Sigmoid colon (tissue), 7 donors: ENCODE data around the gene ABHD12B. TPM values are rescaled to one million over a fixed set of nuclear protein-coding genes. Genes with fewer than 3 reads are reported as not detected.

Source experiments
- DNase-seq: peaks from one replicate; pipeline ENCODE4 v3.0.0-alpha.2; 2019
- H3K27ac ChIP-seq, 4 donors: fragments of 200-600 bp; sonication (generic); one replicate each; pipeline ENCODE4 v1.5.1; 2016 to 2019; ENCODE audit warnings: mild to moderate bottlenecking in 1 of 4
- H3K27me3 ChIP-seq, 3 donors: fragments of 200-600 bp; sonication (generic); one replicate each; pipeline ENCODE4 v1.5.1; 2019; ENCODE audit warnings: mild to moderate bottlenecking in 1 of 3
- H3K36me3 ChIP-seq, 4 donors: fragments of 200-600 bp; sonication (generic); one replicate each; pipeline ENCODE4 v1.5.1; 2016 to 2019
- H3K4me1 ChIP-seq, 4 donors: fragments of 200-600 bp; sonication (generic); one replicate each; pipeline ENCODE4 v1.5.1; 2017 to 2019
- H3K4me3 ChIP-seq, 4 donors: fragments of 200-600 bp; sonication (generic); one replicate each; pipeline ENCODE4 v1.5.1; 2017 to 2019; ENCODE audit warnings: mild to moderate bottlenecking in 2 of 4, moderate library complexity in 1 of 4
- H3K9me3 ChIP-seq, 4 donors: fragments of 200-600 bp in 3 of 4; sonication (generic) in 3 of 4; one replicate each; pipeline versions ENCODE4 v1.5.1 to v1.6.1; 2013 to 2019
- CTCF ChIP-seq, 4 experiments: fragments of 450-650 bp in 3 of 4; fragments of 200-600 bp in 1 of 4; IDR thresholded peaks; one replicate each; pipeline ENCODE4 v1.5.1; 2016 to 2019; ENCODE audit warnings: antibody characterized with exemption in 4 of 4, mild to moderate bottlenecking in 3 of 4, moderate library complexity in 2 of 4
- EP300 ChIP-seq, 4 donors: sonication (generic); formaldehyde crosslinking; IDR thresholded peaks; one replicate each; pipeline ENCODE4 v1.6.1; 2017; ENCODE audit warnings: antibody characterized with exemption in 4 of 4
- POLR2A ChIP-seq, 2 donors: fragments of 450-650 bp; IDR thresholded peaks; one replicate each; pipeline ENCODE4 v1.6.1; 2016; ENCODE audit warnings: antibody characterized with exemption in 2 of 2, mild to moderate bottlenecking in 2 of 2, moderate library complexity in 2 of 2
- POLR2AphosphoS5 ChIP-seq, 4 donors: sonication (generic); formaldehyde crosslinking; IDR thresholded peaks; one replicate each; pipeline ENCODE4 v1.6.1; 2017; ENCODE audit warnings: antibody characterized with exemption in 4 of 4
- WGBS, 2 donors: extraction: QIAGEN DNeasy Blood & Tissue Kit; methylation state at CpG; one replicate each; pipeline ENCODE4 v1.1.7; 2013; 5-methylcytosine and 5-hydroxymethylcytosine counted together
- intact Hi-C: fragments of 100-400 bp; cut with DNase I; formaldehyde crosslinking; loops from one replicate; pipeline ENCODE4 v1.15.1; 2023
- polyA plus RNA-seq, 3 donors: library from polyadenylated mRNA; stranded (reverse); fragments of 200-250 nt; gene quantifications; one replicate each; pipeline ENCODE4 v1.2.3, GENCODE V29; 2013
- total RNA-seq, 4 donors: library from RNA; depleted of rRNA; stranded (reverse); fragments of >200 nt; gene quantifications; one replicate each; pipeline ENCODE4 v1.1.0, GENCODE V29; 2016
- donor health status: healthy with polysubstance abuse.
- donor health status: Bipolar disorder and iron deficiency.
- donor health status: healthy.

The ABHD12B gene
- total and polyA plus RNA-seq, 7 donors: 5.3 to 9.3 (median 6.0) TPM; not detected in 4

- H3K36me3 ChIP-seq: no peaks in the 10 kb centered on the region
- TF ChIP-seq POLR2A (IDR thresholded peaks at IDR 0.05): no peak
- H3K27ac ChIP-seq: no peak overlapping the region
- DNase-seq: no peak
- H3K9me3 ChIP-seq: no peaks in the 10 kb centered on the region
- no peaks in the 10 kb centered on the region for H3K4me1 ChIP-seq
- no peak overlapping the region for H3K4me3 ChIP-seq
- H3K27me3 ChIP-seq: no peaks in the 10 kb centered on the region
- intact Hi-C loops: no loop called here
Measured at GRCh38 chr14:50853891-50854290, 18.0 kb upstream of the ABHD12B start.

- intact Hi-C loops: no loop called here
- H3K4me3 ChIP-seq: no peak overlapping the region
- WGBS, 2 donors: 66 to 90% methylated on average over 5 of the region's 5 CpGs
Measured at GRCh38 chr14:50854521-50854920, 17.3 kb upstream of the ABHD12B start.

GRCh38 chr14:50855558-50855957 lies 16.3 kb upstream of the ABHD12B start:
- no peak for TF ChIP-seq POLR2A (IDR thresholded peaks at IDR 0.05)
- no peak for TF ChIP-seq EP300 (IDR thresholded peaks at IDR 0.05)
- TF ChIP-seq CTCF (IDR thresholded peaks at IDR 0.05): no peak
- TF ChIP-seq POLR2AphosphoS5 (IDR thresholded peaks at IDR 0.05): no peak
- peaks cover 0 to 14% (median 6%) of the 10 kb centered on the region in 4 donors for H3K4me1 ChIP-seq
- H3K27ac ChIP-seq: no peak overlapping the region
- no peak overlapping the region for H3K4me3 ChIP-seq
- H3K27me3 ChIP-seq: no peaks in the 10 kb centered on the region
- 61 to 69% methylated on average over 1 of the region's 1 CpG for WGBS, 2 donors
- intact Hi-C loops: no loop called here
- H3K9me3 ChIP-seq: no peaks in the 10 kb centered on the region
- no peaks in the 10 kb centered on the region for H3K36me3 ChIP-seq
- DNase-seq: no peak

More at GRCh38 chr14:50854521-50854920, 17.3 kb upstream of the ABHD12B start:
- H3K9me3 ChIP-seq: no peaks in the 10 kb centered on the region
- H3K27me3 ChIP-seq: no peaks in the 10 kb centered on the region
- no peak overlapping the region for H3K27ac ChIP-seq
- no peaks in the 10 kb centered on the region for H3K36me3 ChIP-seq
- H3K4me1 ChIP-seq: peaks cover 0 to 5% (median 4%) of the 10 kb centered on the region in 4 donors
- no peak for DNase-seq
- TF ChIP-seq POLR2A (IDR thresholded peaks at IDR 0.05) (no peak), CTCF (IDR thresholded peaks at IDR 0.05) (no peak), POLR2AphosphoS5 (IDR thresholded peaks at IDR 0.05) (no peak), EP300 (IDR thresholded peaks at IDR 0.05) (no peak)

GRCh38 chr14:50856660-50857059 lies 15.2 kb upstream of the ABHD12B start:
- TF ChIP-seq EP300 (IDR thresholded peaks at IDR 0.05) (no peak), CTCF (IDR thresholded peaks at IDR 0.05) (no peak), POLR2A (IDR thresholded peaks at IDR 0.05) (no peak), POLR2AphosphoS5 (IDR thresholded peaks at IDR 0.05) (no peak)
- no peak for DNase-seq
- Histone ChIP-seq H3K4me3 (no peak overlapping the region), H3K27me3 (no peaks in the 10 kb centered on the region), H3K36me3 (no peaks in the 10 kb centered on the region), H3K27ac (no peak overlapping the region), H3K4me1 (peaks cover 0 to 14% (median 6%) of the 10 kb centered on the region in 4 donors), H3K9me3 (no peaks in the 10 kb centered on the region)
- 82 to 83% methylated on average over 5 of the region's 5 CpGs for WGBS, 2 donors
- intact Hi-C loops: no loop called here

- 17 to 66% methylated on average over 1 of the region's 1 CpG for WGBS, 2 donors
- TF ChIP-seq POLR2AphosphoS5 (IDR thresholded peaks at IDR 0.05) (no peak), POLR2A (IDR thresholded peaks at IDR 0.05) (no peak), CTCF (IDR thresholded peaks at IDR 0.05) (no peak), EP300 (IDR thresholded peaks at IDR 0.05) (no peak)
- Histone ChIP-seq H3K4me3 (peak overlapping the region in 3 of 4 donors; percentile 40 to 61 (median 55)), H3K27me3 (no peaks in the 10 kb centered on the region), H3K4me1 (peaks cover 0 to 14% (median 6%) of the 10 kb centered on the region in 4 donors), H3K27ac (peak overlapping the region; percentile 60 to 76 (median 68)), H3K9me3 (no peaks in the 10 kb centered on the region), H3K36me3 (no peaks in the 10 kb centered on the region)
- no peak for DNase-seq
- intact Hi-C loops: no loop called here
Measured at GRCh38 chr14:50859296-50859624, 12.6 kb upstream of the ABHD12B start.
